GM23248 (cell line): ENCODE measurements around the gene ASIP. TPM values are rescaled to one million over a fixed set of nuclear protein-coding genes. Genes with fewer than 3 reads are reported as not detected.

Source experiments
- DNase-seq: peaks from one replicate; pipeline ENCODE4 v3.0.0-alpha.2; 2015
- H2AFZ ChIP-seq: fragments of 200-600 bp; sonication (generic); 2 replicates; pipeline ENCODE4 v1.6.1; 2016; ENCODE audit warnings: antibody characterized with exemption
- H3F3A ChIP-seq: fragments of 200-600 bp; sonication (generic); 2 replicates; pipeline ENCODE4 v1.6.1; 2016; ENCODE audit warnings: mild to moderate bottlenecking, antibody characterized with exemption, mixed run types; ENCODE audit not compliant: insufficient read depth
- H3K27ac ChIP-seq: fragments of 200-600 bp; sonication (generic); 2 replicates; pipeline ENCODE4 v1.5.1; 2016; ENCODE audit warnings: mild to moderate bottlenecking
- H3K27me3 ChIP-seq: fragments of 200-600 bp; sonication (generic); replicated peaks from 2 replicates; pipeline ENCODE4 v1.6.1; 2016; ENCODE audit warnings: mild to moderate bottlenecking; ENCODE audit not compliant: insufficient read depth
- H3K36me3 ChIP-seq: fragments of 200-600 bp; sonication (generic); 2 replicates; pipeline ENCODE4 v1.6.1; 2016; ENCODE audit warnings: low read depth, mild to moderate bottlenecking
- H3K4me1 ChIP-seq: fragments of 200-600 bp; sonication (generic); 2 replicates; pipeline ENCODE4 v1.6.1; 2016; ENCODE audit warnings: mild to moderate bottlenecking; ENCODE audit not compliant: insufficient read depth
- H3K4me2 ChIP-seq: fragments of 200-600 bp; sonication (generic); one replicate; pipeline ENCODE4 v1.6.1; 2016; ENCODE audit warnings: mild to moderate bottlenecking; ENCODE audit not compliant: unreplicated experiment
- H3K4me3 ChIP-seq: fragments of 200-600 bp; sonication (generic); 2 replicates; pipeline ENCODE4 v1.5.1; 2016; ENCODE audit warnings: mild to moderate bottlenecking
- H3K79me2 ChIP-seq: fragments of 200-600 bp; sonication (generic); 2 replicates; pipeline ENCODE4 v1.6.1; 2016; ENCODE audit warnings: mild to moderate bottlenecking; ENCODE audit not compliant: insufficient read depth
- H3K9ac ChIP-seq: fragments of 200-600 bp; sonication (generic); 2 replicates; pipeline ENCODE4 v1.6.1; 2016; ENCODE audit warnings: mild to moderate bottlenecking
- H3K9me2 ChIP-seq: fragments of 200-600 bp; sonication (generic); 2 replicates; pipeline ENCODE4 v1.6.1; 2016; ENCODE audit warnings: mixed run types, mild to moderate bottlenecking, moderate library complexity; ENCODE audit not compliant: insufficient read depth
- H3K9me3 ChIP-seq: fragments of 200-600 bp; sonication (generic); one replicate; pipeline ENCODE4 v1.6.1; 2017; ENCODE audit warnings: low read depth
- H4K20me1 ChIP-seq: fragments of 200-600 bp; sonication (generic); 2 replicates; pipeline ENCODE4 v1.6.0; 2016; ENCODE audit not compliant: insufficient read depth
- EZH2 ChIP-seq: fragments of 200-600 bp; sonication (generic); IDR thresholded peaks from 2 replicates; pipeline ENCODE4 v1.6.1; 2018; ENCODE audit warnings: antibody characterized with exemption, mild to moderate bottlenecking; ENCODE audit not compliant: insufficient read depth, poor library complexity, severe bottlenecking
- EZH2phosphoT487 ChIP-seq: fragments of 200-600 bp; sonication (generic); IDR thresholded peaks from 2 replicates; pipeline ENCODE4 v1.6.1; 2018; ENCODE audit warnings: antibody characterized with exemption, moderate library complexity, mild to moderate bottlenecking, low read depth; ENCODE audit not compliant: insufficient read depth
- WGBS, 2 experiments: methylation state at CpG; one replicate each; pipeline ENCODE4 v1.1.6; 2015 to 2017; ENCODE audit warnings: low lambda C conversion rate in 2 of 2, low coverage in 1 of 2; ENCODE audit errors: missing lambda C conversion rate in 2 of 2; 5-methylcytosine and 5-hydroxymethylcytosine counted together
- in situ Hi-C: fragments of 300-500 bp; cut with MboI; formaldehyde crosslinking; loops from 2 replicates; pipeline ENCODE4 v1.15.0; 2020
- polyA plus RNA-seq: library from polyadenylated mRNA; unstranded; fragments of >200 nt; fragmentation: Nextera tagmentation; extraction: Ambion mirVana; gene quantifications from 2 replicates; pipeline ENCODE4 v1.2.1, GENCODE V29; 2016
- total RNA-seq: library from RNA; depleted of rRNA; stranded (reverse); fragments of >200 nt; shearing (Covaris generic); gene quantifications from 2 replicates; pipeline ENCODE4 v1.2.3, GENCODE V29; 2014

The ASIP gene
- total and polyA plus RNA-seq, 2 experiments from 2014 or later = not detected

DNA sequence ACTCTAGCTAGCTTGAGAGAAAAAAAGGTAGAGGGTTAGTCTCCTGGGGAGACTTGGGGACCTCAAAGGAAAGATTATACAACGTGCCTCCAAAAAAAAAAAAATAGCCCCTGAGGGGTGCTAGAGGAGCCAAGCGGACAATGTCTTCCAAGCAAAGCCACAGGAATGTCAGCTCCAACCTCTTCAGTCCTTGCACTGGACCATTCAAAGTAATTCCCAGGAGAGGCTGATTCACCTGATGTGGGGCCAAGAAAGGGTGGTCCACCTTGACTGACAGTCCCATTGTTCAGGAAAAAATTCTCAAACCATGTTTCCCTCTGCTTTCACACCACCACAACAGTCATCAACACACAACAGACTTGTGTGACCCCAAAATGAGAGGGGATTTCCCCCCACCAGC, 30.7 kb downstream of the ASIP start:
- Histone ChIP-seq H3K4me1 (peaks cover 22% of the 10 kb centered on the region), H3K27ac (peak overlapping the region; percentile 49), H3K4me3 (no peak overlapping the region), H2AFZ (no peak overlapping the region), H4K20me1 (no peaks in the 10 kb centered on the region), H3K9me2 (no peaks in the 10 kb centered on the region), H3F3A (peaks cover 28% of the 10 kb centered on the region), H3K79me2 (no peaks in the 10 kb centered on the region), H3K4me2 (no peak overlapping the region), H3K9me3 (no peaks in the 10 kb centered on the region), H3K36me3 (no peaks in the 10 kb centered on the region), H3K27me3 (no peaks in the 10 kb centered on the region), H3K9ac (no peak overlapping the region)
- peak; percentile 89 for DNase-seq
- in situ Hi-C loops = no loop called here
- TF ChIP-seq EZH2phosphoT487 (no peak), EZH2 (no peak)
- WGBS, 2 experiments = 18 to 29% methylated on average over 2 of the region's 2 CpGs

DNA sequence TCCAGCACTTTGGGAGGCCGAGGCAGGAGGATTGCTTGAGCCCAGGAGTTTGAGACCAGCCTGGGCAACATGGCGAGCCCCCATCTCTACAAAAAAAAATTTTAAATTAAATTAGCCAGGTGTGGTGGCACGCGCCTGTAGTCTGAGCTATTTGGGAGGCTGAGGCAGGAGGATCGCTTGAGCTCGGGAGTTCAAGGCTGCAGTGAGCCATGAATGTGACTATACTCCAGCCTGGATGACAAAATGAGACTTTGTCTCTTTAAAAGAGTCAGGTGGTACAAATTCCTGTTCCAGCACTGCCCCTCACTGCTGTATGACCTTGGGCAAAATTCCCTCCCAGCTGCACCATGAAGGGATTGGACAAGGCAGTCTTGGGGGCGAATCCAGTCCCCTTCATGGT, 33.5 kb downstream of the ASIP start:
- H3K4me3 ChIP-seq = no peak overlapping the region
- H3K27ac ChIP-seq = no peak overlapping the region
- H3K4me1 ChIP-seq = peaks cover 22% of the 10 kb centered on the region
- no peaks in the 10 kb centered on the region for H4K20me1 ChIP-seq
- no peak for DNase-seq
- no peak overlapping the region for H3K9ac ChIP-seq
- 96% methylated on average over 7 of the region's 7 CpGs for WGBS, 2 experiments
- no peaks in the 10 kb centered on the region for H3K79me2 ChIP-seq
- H3K9me2 ChIP-seq = no peaks in the 10 kb centered on the region
- TF ChIP-seq EZH2phosphoT487 (no peak), EZH2 (no peak)
- H3K4me2 ChIP-seq = no peak overlapping the region
- no peaks in the 10 kb centered on the region for H3K36me3 ChIP-seq
- in situ Hi-C loops = no loop called here
- peaks cover 28% of the 10 kb centered on the region for H3F3A ChIP-seq
- H2AFZ ChIP-seq = no peak overlapping the region
- no peaks in the 10 kb centered on the region for H3K9me3 ChIP-seq
- no peaks in the 10 kb centered on the region for H3K27me3 ChIP-seq

DNA sequence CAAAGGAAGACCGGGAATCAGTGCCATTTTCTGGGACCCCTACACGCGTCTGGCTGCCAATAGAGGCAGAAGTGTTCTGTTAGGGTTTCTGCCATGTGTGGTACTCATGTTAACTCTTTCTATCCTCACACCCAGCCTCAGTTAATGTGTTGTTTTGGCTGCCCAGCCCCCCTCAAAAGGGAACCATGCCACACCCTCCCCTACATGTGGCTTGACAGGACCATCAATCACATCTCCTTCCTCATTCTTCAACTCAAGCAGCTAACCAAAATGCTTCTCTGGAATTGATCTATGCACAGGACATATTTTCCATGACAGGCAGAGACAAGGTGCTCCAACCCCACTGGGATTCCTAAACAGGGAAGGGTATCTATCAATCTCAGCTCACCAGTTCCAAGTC, 40.0 kb downstream of the ASIP start:
- in situ Hi-C loops = no loop called here
- 77 to 82% methylated on average over 3 of the region's 3 CpGs for WGBS, 2 experiments
- H3K36me3 ChIP-seq = peaks cover 3% of the 10 kb centered on the region; the same call in 1 of the 2 replicates

DNA sequence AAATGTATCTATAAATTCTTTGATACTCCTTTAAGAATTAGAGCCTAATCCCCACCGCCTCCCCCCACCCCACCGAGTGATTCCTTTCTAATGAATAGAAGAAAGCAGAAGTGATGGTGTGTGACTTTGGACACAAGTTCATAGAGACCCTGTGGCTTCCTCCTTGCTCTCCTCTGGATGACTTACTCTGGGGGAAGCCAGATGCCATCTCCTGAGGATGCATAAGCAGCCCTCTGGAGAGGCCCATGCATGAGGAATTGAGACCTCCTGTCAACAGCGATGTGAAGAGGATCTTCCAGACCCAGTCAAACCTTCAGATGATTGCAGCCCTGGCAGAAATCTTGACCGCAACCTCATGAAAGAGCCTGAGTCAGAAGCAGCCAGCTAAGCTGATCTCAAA, 40.8 kb downstream of the ASIP start:
- no peaks in the 10 kb centered on the region for H3K9me2 ChIP-seq
- H3K4me3 ChIP-seq = no peak overlapping the region
- no peaks in the 10 kb centered on the region for H3K79me2 ChIP-seq
- H3K27ac ChIP-seq = no peak overlapping the region
- H3F3A ChIP-seq = no peaks in the 10 kb centered on the region
- H3K4me1 ChIP-seq = no peaks in the 10 kb centered on the region
- in situ Hi-C loops = no loop called here
- no peaks in the 10 kb centered on the region for H4K20me1 ChIP-seq
- no peak overlapping the region for H3K4me2 ChIP-seq
- TF ChIP-seq EZH2 (no peak), EZH2phosphoT487 (no peak)
- no peaks in the 10 kb centered on the region for H3K27me3 ChIP-seq
- H3K36me3 ChIP-seq = peaks cover 3% of the 10 kb centered on the region; the same call in 1 of the 2 replicates
- no peaks in the 10 kb centered on the region for H3K9me3 ChIP-seq
- WGBS, 2 experiments = 77 to 78% methylated on average over 4 of the region's 4 CpGs
- H2AFZ ChIP-seq = no peak overlapping the region
- no peak for DNase-seq
- no peak overlapping the region for H3K9ac ChIP-seq

More for the DNA sequence above, 40.0 kb downstream of the ASIP start:
- Histone ChIP-seq H4K20me1 (no peaks in the 10 kb centered on the region), H3K9me3 (no peaks in the 10 kb centered on the region), H2AFZ (no peak overlapping the region), H3K79me2 (no peaks in the 10 kb centered on the region), H3K4me1 (no peaks in the 10 kb centered on the region), H3K27me3 (no peaks in the 10 kb centered on the region), H3K9ac (no peak overlapping the region), H3K4me2 (no peak overlapping the region), H3K27ac (no peak overlapping the region), H3F3A (no peaks in the 10 kb centered on the region), H3K9me2 (no peaks in the 10 kb centered on the region), H3K4me3 (no peak overlapping the region)
- TF ChIP-seq EZH2phosphoT487 (no peak), EZH2 (no peak)
- DNase-seq = no peak

DNA sequence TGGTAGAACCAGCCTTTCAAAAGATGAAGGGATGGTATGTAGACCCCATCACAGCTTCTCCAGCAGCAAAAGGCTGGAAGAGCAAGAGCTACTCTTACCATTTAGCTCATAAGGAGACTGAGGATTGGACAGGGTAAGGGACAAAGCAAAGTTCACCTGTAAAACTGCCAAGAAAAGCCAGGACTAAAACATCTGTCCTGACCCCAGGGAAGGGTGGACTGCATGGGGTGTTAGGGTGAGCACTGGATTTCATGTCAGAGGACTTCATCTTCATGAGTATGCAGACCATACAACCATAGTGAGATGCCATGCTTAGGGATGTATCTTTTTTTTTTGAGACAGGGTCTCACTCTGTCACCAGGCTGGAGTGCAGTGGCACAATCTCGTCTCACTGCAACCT, 42.6 kb downstream of the ASIP start:
- in situ Hi-C loops = no loop called here
- 100% methylated on average over 1 of the region's 1 CpG for WGBS, 2 experiments
- H3K36me3 ChIP-seq = peaks cover 3% of the 10 kb centered on the region; the same call in 1 of the 2 replicates

More for the DNA sequence above, 42.6 kb downstream of the ASIP start:
- Histone ChIP-seq H2AFZ (no peak overlapping the region), H3K79me2 (no peaks in the 10 kb centered on the region), H3K4me3 (no peak overlapping the region), H3F3A (no peaks in the 10 kb centered on the region), H3K27me3 (no peaks in the 10 kb centered on the region), H3K27ac (no peak overlapping the region), H3K4me1 (no peaks in the 10 kb centered on the region), H3K9ac (no peak overlapping the region), H3K4me2 (no peak overlapping the region), H3K9me3 (no peaks in the 10 kb centered on the region), H4K20me1 (no peaks in the 10 kb centered on the region), H3K9me2 (no peaks in the 10 kb centered on the region)
- DNase-seq = no peak
- TF ChIP-seq EZH2 (no peak), EZH2phosphoT487 (no peak)
